Activated T-cell treated with anti-CD3 and anti-CD28 coated beads, Interleukin-2, amount 50 U/mL, for 48 hours (primary cell): ENCODE results near the gene LIPT2.
A peak's percentile ranks its signal among the peaks of the same experiment; 100 is the strongest.
"Not testable (repeated sequence)": the region's sequence is repeated elsewhere in the genome, so short reads cannot be mapped to it uniquely, and the experiment has no call there.

Source experiments
- DNase-seq, 2 experiments: peaks; one replicate each; pipeline ENCODE4 v3.0.0-alpha.2; 2020

LIPT2 gene

GRCh38 chr11:74492974-74493790 lies at the start of gene LIPT2:
LIPT2 (minus strand) TSS chr11:74493724; CDS start chr11:74493703, 21 bp downstream.
- DNase-seq = peak; percentile 95 to 98

DNA sequence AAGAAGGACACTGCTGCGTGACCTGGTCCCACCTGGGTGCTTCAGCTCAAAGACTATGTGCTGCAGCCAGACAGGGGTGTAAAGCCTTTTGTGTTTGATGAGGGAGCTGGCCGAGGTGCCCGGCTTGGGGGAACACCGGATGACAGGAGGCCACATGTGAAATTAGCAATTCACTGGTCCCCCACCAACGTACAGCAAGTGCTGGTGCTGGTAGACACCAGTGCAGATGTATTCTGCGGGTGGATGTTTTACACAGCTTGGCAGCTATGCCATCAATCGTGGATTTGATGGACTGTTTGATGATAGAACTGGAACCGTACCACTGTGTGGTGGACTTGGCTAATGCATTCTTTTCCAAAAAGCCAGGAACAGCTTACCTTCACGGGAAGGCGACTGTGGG lies 47.9 kb upstream of the LIPT2 start:
- DNase-seq = no peak

GRCh38 chr11:74540270-74540669 lies 46.7 kb upstream of the LIPT2 start:
- no peak for DNase-seq

- no peak for DNase-seq
These were observed 45.2 kb upstream of the LIPT2 start for GRCh38 chr11:74538680-74539079.

DNA sequence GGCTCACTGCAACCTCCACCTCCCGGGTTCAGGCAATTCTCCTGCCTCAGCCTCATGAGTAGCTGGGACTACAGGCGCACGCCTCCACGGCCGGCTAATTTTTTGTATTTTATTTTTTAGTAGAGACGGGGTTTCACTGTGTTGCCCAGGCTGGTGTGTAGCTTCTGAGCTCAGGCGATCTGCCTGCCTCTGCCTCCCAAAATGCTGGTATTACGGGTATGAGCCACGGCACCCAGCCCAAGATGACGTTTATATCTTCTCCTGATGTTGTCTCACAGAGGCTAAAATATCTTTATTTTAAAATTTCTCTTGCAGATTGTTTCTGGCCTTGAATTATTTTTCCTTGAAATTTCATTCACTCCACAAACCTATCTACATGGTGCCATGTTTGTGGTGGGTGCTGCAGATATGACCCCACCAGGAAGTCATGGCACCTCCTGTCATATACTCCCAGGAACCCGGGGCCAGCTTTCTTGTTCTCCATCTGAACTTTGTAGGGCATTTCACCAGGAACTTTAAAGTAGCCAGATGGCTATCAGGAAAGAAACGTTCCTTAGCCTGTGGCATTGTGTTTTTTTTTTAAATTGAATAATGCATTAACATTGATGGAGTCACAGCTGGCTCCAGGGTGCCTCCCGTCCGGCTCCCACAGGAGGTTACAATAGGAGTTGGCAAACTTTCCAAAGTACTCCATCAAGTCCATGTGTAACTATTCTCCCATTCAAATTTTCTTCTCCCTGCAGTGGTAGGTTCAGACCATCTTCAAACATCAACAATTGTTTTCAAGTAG lies 42.0 kb upstream of the LIPT2 start:
- DNase-seq = no peak

DNA sequence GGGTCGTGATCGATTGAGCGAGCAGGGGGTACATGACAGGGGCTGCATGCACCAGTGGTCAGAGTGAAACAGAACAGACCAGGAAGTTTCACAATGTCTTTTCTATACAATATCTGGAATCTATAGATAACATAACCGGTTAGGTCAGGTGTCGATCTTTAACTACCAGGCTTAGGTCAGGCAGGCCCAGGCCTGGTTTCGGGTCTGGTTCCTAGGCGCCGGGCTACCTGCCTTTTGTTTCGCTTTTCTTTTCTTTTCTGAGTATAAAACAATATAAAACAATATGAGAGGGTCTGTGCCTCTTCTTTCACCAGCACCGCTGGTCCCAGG lies 41.4 kb upstream of the LIPT2 start:
- DNase-seq = not testable (repeated sequence)

- no peak for DNase-seq
These were observed 40.9 kb upstream of the LIPT2 start for GRCh38 chr11:74534216-74534945.

- DNase-seq = no peak
These were observed 39.9 kb upstream of the LIPT2 start for GRCh38 chr11:74533421-74533820.

DNA sequence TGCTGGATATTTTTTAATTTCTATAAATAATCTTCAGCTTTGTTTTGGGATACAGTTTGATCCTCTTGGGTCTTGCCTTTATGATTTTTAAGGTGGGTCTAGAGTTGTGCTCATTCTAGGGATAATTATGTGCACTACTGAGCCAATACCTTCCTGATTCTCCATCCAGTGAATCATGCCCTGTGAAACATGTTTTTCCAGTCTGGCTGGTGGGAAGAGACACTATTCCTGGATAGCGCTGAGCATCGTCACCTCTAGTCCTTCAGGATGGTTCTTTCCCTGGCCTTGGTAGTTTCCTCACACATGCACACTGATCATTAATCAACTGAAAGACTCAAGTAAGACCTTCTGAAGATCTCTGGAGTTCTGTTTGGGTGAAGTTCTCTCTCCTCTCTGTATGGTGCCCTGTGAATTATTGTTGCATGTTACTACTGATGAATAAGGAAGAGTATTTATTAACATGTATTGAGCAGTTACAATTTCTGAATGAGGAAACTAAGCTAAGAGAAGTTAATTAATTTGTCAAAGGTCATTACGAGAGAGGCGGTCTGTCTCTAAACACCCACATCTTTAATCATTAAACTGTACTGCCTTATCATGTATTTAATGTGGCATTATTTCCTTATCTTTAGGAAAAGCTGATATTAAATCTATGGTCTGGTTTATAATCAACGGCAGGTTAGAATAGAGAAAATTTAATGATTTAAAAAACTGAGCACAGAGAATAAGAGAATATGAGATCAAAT lies 39.1 kb upstream of the LIPT2 start:
- DNase-seq = no peak

- DNase-seq = no peak
These were observed 31.5 kb upstream of the LIPT2 start for GRCh38 chr11:74524978-74525377.

- no peak for DNase-seq
These were observed 31.0 kb upstream of the LIPT2 start for GRCh38 chr11:74524501-74524900.

DNA sequence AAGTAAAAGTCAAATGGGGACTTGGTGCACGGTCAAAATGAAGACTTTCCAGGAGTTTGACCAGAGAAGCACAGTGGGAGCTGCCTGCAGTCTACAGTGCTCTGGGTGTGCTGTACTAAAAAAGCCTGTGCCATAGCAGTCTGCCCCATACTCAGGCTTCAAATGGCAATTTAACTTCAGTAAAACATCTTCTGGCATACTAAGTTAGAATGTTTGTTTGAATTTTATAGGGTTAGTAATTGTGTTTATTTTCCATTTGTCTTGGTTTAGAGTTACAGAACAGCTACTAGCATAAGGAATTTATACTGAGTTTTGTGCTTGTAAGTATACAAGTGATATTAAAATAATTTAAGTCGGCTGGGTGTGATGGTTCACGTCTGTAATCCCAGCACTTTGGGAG lies 29.3 kb upstream of the LIPT2 start:
- no peak for DNase-seq

GRCh38 chr11:74521666-74522252 lies 28.2 kb upstream of the LIPT2 start:
- no peak for DNase-seq

- no peak for DNase-seq
These were observed 27.6 kb upstream of the LIPT2 start for GRCh38 chr11:74520927-74521665.

- DNase-seq = no peak
These were observed 26.8 kb upstream of the LIPT2 start for GRCh38 chr11:74520316-74520715.

GRCh38 chr11:74519710-74520109 lies 26.2 kb upstream of the LIPT2 start:
- no peak for DNase-seq

- DNase-seq = not testable (repeated sequence)
These were observed 24.1 kb upstream of the LIPT2 start for GRCh38 chr11:74517592-74517991.

DNA sequence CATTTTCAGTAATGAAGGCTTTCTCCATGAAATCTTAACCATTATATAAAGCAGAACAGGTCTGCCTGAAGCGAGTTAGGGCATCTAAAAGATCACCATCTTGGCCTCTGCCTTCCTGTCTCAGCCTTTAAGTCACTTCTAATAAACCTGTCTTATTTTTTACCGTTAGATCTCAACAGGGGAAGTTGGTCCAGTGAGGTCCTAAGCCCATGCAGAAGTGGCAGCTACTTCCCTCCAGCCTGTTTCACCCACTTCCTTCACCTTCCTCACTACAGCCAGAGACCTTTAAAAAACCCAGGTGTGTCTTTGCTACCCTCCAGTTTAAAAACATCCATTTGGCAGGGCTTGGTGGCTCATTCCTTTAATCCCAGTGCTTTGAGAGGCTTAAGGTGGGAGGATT lies 14.1 kb upstream of the LIPT2 start:
- DNase-seq = no peak

GRCh38 chr11:74506823-74507222 lies 13.3 kb upstream of the LIPT2 start:
- no peak for DNase-seq

- DNase-seq = no peak
These were observed 12.4 kb upstream of the LIPT2 start for GRCh38 chr11:74505911-74506310.

GRCh38 chr11:74504100-74504691 lies 10.7 kb upstream of the LIPT2 start:
- DNase-seq = no peak
